Fibroblast of villous mesenchyme (primary cell): ENCODE measurements around the gene KIAA1755. TPM values are rescaled to one million over a fixed set of nuclear protein-coding genes. Genes with fewer than 3 reads are reported as not detected.

Experiments
- DNase-seq: peaks from one replicate; pipeline ENCODE4 v3.0.0-alpha.2; 2010; ENCODE audit warnings: low read depth
- H3K4me3 ChIP-seq: 2 replicates; pipeline ENCODE4 v1.5.1; 2011; ENCODE audit warnings: low read depth, mild to moderate bottlenecking, low read length
- total RNA-seq: library from RNA; depleted of rRNA; stranded (reverse); fragments of >200 nt; gene quantifications from 2 replicates; pipeline ENCODE4 v1.2.3, GENCODE V29; 2012
- TF ChIP-seq, protein P1 (sequence below): IDR thresholded peaks from 2 replicates; pipeline ENCODE4 v1.5.1; 2012; ENCODE audit warnings: low read depth, mild to moderate bottlenecking, low read length; ENCODE audit not compliant: insufficient read depth

KIAA1755 gene
- total RNA-seq: 0.64 and 1.3 TPM in 2 replicates

- peak within 1 kb of the TSS; percentile 32 for H3K4me3 ChIP-seq
- TF ChIP-seq, protein P1, sequence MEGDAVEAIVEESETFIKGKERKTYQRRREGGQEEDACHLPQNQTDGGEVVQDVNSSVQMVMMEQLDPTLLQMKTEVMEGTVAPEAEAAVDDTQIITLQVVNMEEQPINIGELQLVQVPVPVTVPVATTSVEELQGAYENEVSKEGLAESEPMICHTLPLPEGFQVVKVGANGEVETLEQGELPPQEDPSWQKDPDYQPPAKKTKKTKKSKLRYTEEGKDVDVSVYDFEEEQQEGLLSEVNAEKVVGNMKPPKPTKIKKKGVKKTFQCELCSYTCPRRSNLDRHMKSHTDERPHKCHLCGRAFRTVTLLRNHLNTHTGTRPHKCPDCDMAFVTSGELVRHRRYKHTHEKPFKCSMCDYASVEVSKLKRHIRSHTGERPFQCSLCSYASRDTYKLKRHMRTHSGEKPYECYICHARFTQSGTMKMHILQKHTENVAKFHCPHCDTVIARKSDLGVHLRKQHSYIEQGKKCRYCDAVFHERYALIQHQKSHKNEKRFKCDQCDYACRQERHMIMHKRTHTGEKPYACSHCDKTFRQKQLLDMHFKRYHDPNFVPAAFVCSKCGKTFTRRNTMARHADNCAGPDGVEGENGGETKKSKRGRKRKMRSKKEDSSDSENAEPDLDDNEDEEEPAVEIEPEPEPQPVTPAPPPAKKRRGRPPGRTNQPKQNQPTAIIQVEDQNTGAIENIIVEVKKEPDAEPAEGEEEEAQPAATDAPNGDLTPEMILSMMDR: no peak
- no peak for DNase-seq
Observed at GRCh38 chr20:38260378-38261053, at the start of gene KIAA1755. Gene KIAA1755, minus strand, starts transcription at chr20:38260735. Its CDS starts 235 bp downstream, at chr20:38260500.

GRCh38 chr20:38308447-38308846 lies 47.9 kb upstream of the KIAA1755 start:
- no peak for DNase-seq
- TF ChIP-seq, protein P1: no peak
- H3K4me3 ChIP-seq: no peak overlapping the region

GRCh38 chr20:38308047-38308438 lies 47.5 kb upstream of the KIAA1755 start:
- H3K4me3 ChIP-seq: no peak overlapping the region
- DNase-seq: no peak
- TF ChIP-seq, protein P1: no peak

DNA sequence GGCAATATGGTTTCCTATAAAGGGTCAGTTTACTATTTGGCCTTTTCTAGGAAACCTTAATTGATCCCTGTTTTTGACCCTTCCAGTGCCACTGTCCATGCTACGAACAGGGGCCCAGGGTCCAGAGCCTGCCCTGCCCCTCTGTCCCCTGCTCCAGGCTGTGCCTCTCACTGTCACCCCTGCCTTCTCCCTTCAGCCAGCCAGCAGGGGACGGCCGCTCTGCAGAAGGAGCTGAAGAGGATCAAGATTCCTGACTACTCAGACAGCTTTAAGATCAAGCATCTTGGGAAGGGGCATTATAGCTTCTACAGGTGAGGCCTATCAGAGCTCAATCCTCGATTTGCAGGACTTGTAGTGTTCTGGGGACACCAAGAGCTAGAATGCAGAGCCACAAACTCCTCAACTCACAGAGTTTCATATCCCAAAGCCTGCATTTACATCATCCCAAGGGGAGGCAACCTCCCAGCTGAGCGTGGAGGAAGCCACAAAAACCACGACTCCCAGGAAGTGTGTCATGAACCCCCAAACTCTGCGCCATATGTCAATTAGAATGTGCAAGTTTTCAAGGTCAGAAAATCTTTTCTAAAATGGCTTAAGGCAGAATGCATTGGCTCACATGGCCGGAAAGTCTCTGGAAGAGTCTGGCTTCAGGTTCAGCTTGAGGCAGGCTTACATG lies 47.0 kb upstream of the KIAA1755 start:
- TF ChIP-seq, protein P1: no peak
- no peak overlapping the region for H3K4me3 ChIP-seq
- DNase-seq: peak; percentile 56

DNA sequence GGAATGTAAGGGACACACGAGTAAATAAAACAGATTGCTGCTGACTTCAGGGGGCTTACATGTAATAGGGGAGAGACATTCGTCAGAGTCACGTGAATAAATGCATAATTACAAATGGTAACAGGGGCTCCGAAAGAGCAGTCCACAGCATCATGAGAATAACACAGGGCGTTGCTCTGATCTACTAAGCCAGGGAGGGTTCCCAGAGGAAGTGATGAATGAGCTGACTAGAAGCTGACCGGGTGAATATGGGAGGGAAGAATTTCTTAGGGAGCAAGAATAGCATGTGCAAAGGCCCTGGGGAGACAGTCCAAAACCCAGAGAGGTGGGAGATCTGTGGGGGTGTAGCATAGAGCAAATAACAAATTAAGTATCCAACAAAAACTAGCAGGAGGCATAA lies 45.8 kb upstream of the KIAA1755 start:
- H3K4me3 ChIP-seq: no peak overlapping the region
- TF ChIP-seq, protein P1: no peak
- DNase-seq: no peak

DNA sequence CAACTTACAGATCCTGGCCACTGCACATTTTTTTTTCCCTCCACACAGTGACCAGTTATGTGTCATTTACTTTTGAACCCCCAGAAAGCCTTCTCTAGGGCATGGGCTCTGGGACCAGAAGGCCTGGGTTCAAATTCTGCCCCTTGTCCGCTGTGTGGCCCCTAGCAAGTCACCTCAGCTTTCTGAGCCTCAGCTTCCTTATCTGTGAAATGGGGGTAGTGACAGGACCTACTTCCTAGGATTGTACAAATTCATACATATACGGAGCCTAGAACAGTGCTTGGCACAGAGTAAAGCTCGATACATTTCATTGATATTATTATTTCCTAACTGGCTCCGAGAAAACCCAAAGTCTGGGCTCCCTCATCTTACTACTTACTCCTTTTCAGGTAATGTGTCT lies 45.0 kb upstream of the KIAA1755 start:
- DNase-seq: no peak
- H3K4me3 ChIP-seq: no peak overlapping the region
- TF ChIP-seq, protein P1: no peak
